Brain (organoid and tissue), 1 donor: ENCODE results near the gene ZSCAN20. TPM values are rescaled to one million over a fixed set of nuclear protein-coding genes. Genes with fewer than 3 reads are reported as not detected.

ENCODE experiments used
- polyA plus RNA-seq: library from polyadenylated mRNA; stranded (reverse); fragments of 350-450 nt; fragmentation: Illumina TruSeq; extraction: RNeasy Lipid Tissue Mini Kit (QIAGEN cat#74804); gene quantifications from one replicate; pipeline ENCODE4 v1.2.3, GENCODE V29; 2015; ENCODE audit warnings: low read depth, low replicate concordance; ENCODE audit not compliant: insufficient read depth

Gene ZSCAN20
- polyA plus RNA-seq, 1 donor from 2014 or later: 2.0 TPM

Other genes starting within 250 kb of the ZSCAN20 start
- gene ZNF362, start 216.2 kb upstream of the ZSCAN20 start, polyA plus RNA-seq: 61.4 TPM
- not detected for gene A3GALT2, start 151.5 kb upstream of the ZSCAN20 start, polyA plus RNA-seq
- 218 TPM for gene PHC2, start 41.5 kb upstream of the ZSCAN20 start, polyA plus RNA-seq